AG10803 (cell line): ENCODE data around the gene MAN1B1.

Experiments
- DNase-seq: peaks from one replicate; pipeline ENCODE4 v3.0.0; 2010; ENCODE audit warnings: low read depth
- H3K4me3 ChIP-seq: 2 replicates; pipeline ENCODE4 v1.5.1; 2011; ENCODE audit warnings: mild to moderate bottlenecking, low read length, control low read depth
- CTCF ChIP-seq: conservative IDR thresholded peaks from 2 replicates; pipeline ENCODE4 v1.5.1; 2011; ENCODE audit warnings: mild to moderate bottlenecking, low read length, control low read depth, inconsistent platforms

The MAN1B1 gene

GRCh38 chr9:137073992-137074399 is 12.8 kb upstream of the MAN1B1 start:
- DNase-seq = no peak
- TF ChIP-seq CTCF = no peak
- H3K4me3 ChIP-seq = no peak overlapping the region

GRCh38 chr9:137074657-137075274 is 12.0 kb upstream of the MAN1B1 start:
- TF ChIP-seq CTCF = no peak
- no peak overlapping the region for H3K4me3 ChIP-seq
- no peak for DNase-seq

- no peak for DNase-seq
These were observed 11.5 kb upstream of the MAN1B1 start for GRCh38 chr9:137075275-137075775.

GRCh38 chr9:137076636-137077009 is 10.2 kb upstream of the MAN1B1 start:
- peak overlapping the region; percentile 52 for H3K4me3 ChIP-seq
- no peak for DNase-seq
- no peak for TF ChIP-seq CTCF

More at GRCh38 chr9:137075275-137075775, 11.5 kb upstream of the MAN1B1 start:
- no peak for TF ChIP-seq CTCF
- no peak overlapping the region for H3K4me3 ChIP-seq

GRCh38 chr9:137077010-137077747 is 9.6 kb upstream of the MAN1B1 start, which contains the start of gene UAP1L1:
Gene UAP1L1, plus strand, starts transcription at chr9:137077517. Its CDS starts 16 bp downstream, at chr9:137077533.
- no peak for TF ChIP-seq CTCF
- peak; percentile 60 for DNase-seq
- peak within 1 kb of the TSS; percentile 68 for H3K4me3 ChIP-seq

GRCh38 chr9:137077758-137078693 is 8.8 kb upstream of the MAN1B1 start:
- no peak for DNase-seq
- TF ChIP-seq CTCF = no peak
- H3K4me3 ChIP-seq = peak overlapping the region; percentile 68
